GM12878 (cell line): Measurements from ENCODE around the gene C20orf144. TPM values are rescaled to one million over a fixed set of nuclear protein-coding genes. Genes with fewer than 3 reads are reported as not detected.
A peak's percentile ranks its signal among the peaks of the same experiment; 100 is the strongest.

Experiments
- ATAC-seq: fragments of 200-7000 bp; cut with Tn5 transposase; 3 replicates; pipeline ENCODE4 v1.9.1; 2020; ENCODE audit warnings: mild to moderate bottlenecking, moderate library complexity
- BruUV-seq: library from RNA; stranded (reverse); fragments of 400-500 nt; replicated peaks from 2 replicates; lab custom pipeline; 2021; lab: Mats Ljungman, UMichigan
- CTCF ChIA-PET: fragments of 300-600 bp; sonication (Branson Sonifier 250); formaldehyde crosslinking; extraction: SDS; loops from one replicate; lab custom pipeline; 2021; ENCODE audit warnings: inconsistent platforms; lab: Yijun Ruan, JAX
- POLR2A ChIA-PET: fragments of 350-600 bp; formaldehyde crosslinking; extraction: SDS; loops from one replicate; lab custom pipeline; 2021; ENCODE audit warnings: inconsistent platforms; lab: Charles Lee
- RAD21 ChIA-PET: fragments of 300-600 bp; sonication (Branson Sonifier 250); formaldehyde crosslinking; loops from one replicate; lab custom pipeline; 2023; ENCODE audit warnings: antibody characterized with exemption; ENCODE audit not compliant: unreplicated experiment; lab: Charles Lee
- SMC1A ChIA-PET: fragments of 300-600 bp; sonication (Branson Sonifier 250); formaldehyde crosslinking; loops from one replicate; lab custom pipeline; 2023; ENCODE audit not compliant: unreplicated experiment, uncharacterized antibody; lab: Charles Lee
- DNase-seq: peaks from one replicate; pipeline ENCODE4 v3.0.0-alpha.2; 2011; ENCODE audit warnings: low read depth, low spot score
- FAIRE-seq: peaks from 3 replicates; lab custom pipeline; 2011; peaks lifted over from hg19 to GRCh38; lab: Jason Lieb, UNC
- H2AFZ ChIP-seq: 2 replicates; pipeline ENCODE4 v1.6.0; 2011; ENCODE audit warnings: low read depth, low read length, control low read depth; ENCODE audit not compliant: control insufficient read depth
- H3K27ac ChIP-seq: 2 replicates; pipeline ENCODE4 v1.5.1; 2011; ENCODE audit warnings: control low read depth; ENCODE audit not compliant: control insufficient read depth, insufficient read depth
- H3K27me3 ChIP-seq, 2 experiments: replicated peaks in 1 of 2; 2 replicates each; pipeline versions ENCODE4 v1.6.0 to v1.6.1; 2011; ENCODE audit warnings: low read length in 1 of 2; ENCODE audit not compliant: control insufficient read depth in 2 of 2, insufficient read depth in 2 of 2
- H3K36me3 ChIP-seq, 2 experiments: 2 replicates each; pipeline ENCODE4 v1.5.1; 2011; ENCODE audit warnings: low read length in 1 of 2; ENCODE audit not compliant: control insufficient read depth in 2 of 2, insufficient read depth in 2 of 2
- H3K4me1 ChIP-seq: 2 replicates; pipeline ENCODE4 v1.6.1; 2011; ENCODE audit warnings: mild to moderate bottlenecking, low read length, moderate library complexity, mixed read lengths; ENCODE audit not compliant: control insufficient read depth, insufficient read depth
- H3K4me2 ChIP-seq: 2 replicates; pipeline ENCODE4 v1.6.0; 2011; ENCODE audit warnings: control low read depth; ENCODE audit not compliant: control insufficient read depth, insufficient read depth
- H3K4me3 ChIP-seq: fragments of 200-600 bp; sonication (generic); 2 replicates; pipeline ENCODE4 v1.5.1; 2016
- H3K79me2 ChIP-seq: 2 replicates; pipeline ENCODE4 v1.6.0; 2011; ENCODE audit warnings: low read length; ENCODE audit not compliant: control insufficient read depth, insufficient read depth
- H3K9ac ChIP-seq: 2 replicates; pipeline ENCODE4 v1.8.0; 2011; ENCODE audit warnings: low read length, control low read depth, mixed read lengths; ENCODE audit not compliant: control insufficient read depth, insufficient read depth
- H3K9me3 ChIP-seq: replicated peaks from 3 replicates; pipeline ENCODE4 v1.5.1; 2011; ENCODE audit warnings: mild to moderate bottlenecking, low read length; ENCODE audit not compliant: control insufficient read depth, insufficient read depth
- H4K20me1 ChIP-seq: 2 replicates; pipeline ENCODE4 v1.6.0; 2011; ENCODE audit not compliant: control insufficient read depth, insufficient read depth
- CREB1 ChIP-seq: IDR thresholded peaks from 2 replicates; pipeline ENCODE4 v1.6.1; 2012; ENCODE audit warnings: low read depth, mild to moderate bottlenecking, inconsistent platforms
- E2F8 ChIP-seq: fragments of 450-650 bp; IDR thresholded peaks from 2 replicates; pipeline ENCODE4 v1.6.1; 2018; ENCODE audit warnings: mild to moderate bottlenecking, low read depth, moderate library complexity; ENCODE audit not compliant: partially characterized antibody
- EGR1 ChIP-seq, 2 experiments: IDR thresholded peaks; 1 replicate in 1 of 2; 2 replicates in 1 of 2; pipeline ENCODE4 v1.6.1; 2011 to 2012; ENCODE audit warnings: low read depth in 2 of 2, low read length in 2 of 2, borderline replicate concordance in 1 of 2, mild to moderate bottlenecking in 1 of 2, moderate library complexity in 1 of 2
- ELK1 ChIP-seq: IDR thresholded peaks from 2 replicates; pipeline ENCODE4 v1.6.1; 2012; ENCODE audit warnings: low read depth, low read length, improper control_type of control experiment
- FOXK2 ChIP-seq: fragments of 450-650 bp; IDR thresholded peaks from 2 replicates; pipeline ENCODE4 v1.6.1; 2017; ENCODE audit warnings: mild to moderate bottlenecking, moderate library complexity
- LARP7 ChIP-seq: fragments of 450-650 bp; IDR thresholded peaks from 2 replicates; pipeline ENCODE4 v1.6.1; 2017; ENCODE audit warnings: mild to moderate bottlenecking
- NKRF ChIP-seq: fragments of 450-650 bp; conservative IDR thresholded peaks from 2 replicates; pipeline ENCODE4 v1.6.1; 2017; ENCODE audit warnings: mild to moderate bottlenecking, moderate library complexity
- NR2F1 ChIP-seq: fragments of 450-650 bp; conservative IDR thresholded peaks from 2 replicates; pipeline ENCODE4 v1.6.1; 2017; ENCODE audit warnings: mild to moderate bottlenecking
- RFX5 ChIP-seq: IDR thresholded peaks from 2 replicates; pipeline ENCODE4 v1.6.1; 2011; ENCODE audit warnings: low read depth, low read length, improper control_type of control experiment
- TARDBP ChIP-seq: IDR thresholded peaks from 2 replicates; pipeline ENCODE4 v1.6.1; 2016; ENCODE audit warnings: borderline replicate concordance
- YBX1 ChIP-seq: fragments of 450-650 bp; IDR thresholded peaks from 2 replicates; pipeline ENCODE4 v1.6.1; 2016; ENCODE audit warnings: antibody characterized with exemption
- ZNF24 ChIP-seq: fragments of 450-650 bp; IDR thresholded peaks from 2 replicates; pipeline ENCODE4 v1.6.1; 2017; ENCODE audit warnings: antibody characterized with exemption, mild to moderate bottlenecking
- WGBS: methylation state at CpG from one replicate; pipeline ENCODE4 v1.1.6; 2016; ENCODE audit warnings: low lambda C conversion rate; ENCODE audit not compliant: insufficient replicate concordance, insufficient coverage; ENCODE audit errors: missing lambda C conversion rate; 5-methylcytosine and 5-hydroxymethylcytosine counted together
- in situ Hi-C: fragments of 300-500 bp; cut with MboI; formaldehyde crosslinking; loops from 9 replicates; pipeline ENCODE4 v1.14.3; 2018; ENCODE audit warnings: mixed read lengths
- intact Hi-C: fragments of 100-400 bp; cut with micrococcal nuclease; formaldehyde crosslinking; loops from one replicate; pipeline ENCODE4 v1.14.2; 2022; ENCODE audit not compliant: unreplicated experiment
- polyA plus RNA-seq, 11 experiments: library from polyadenylated mRNA; depleted of rRNA in 4 of 11; unstranded in 6 of 11; stranded (reverse) in 5 of 11; fragments of >200 nt; fragmentation: Nextera tagmentation in 4 of 11; fragmentation: Illumina TruSeq in 1 of 11; extraction: Ambion mirVana in 4 of 11; extraction: Trizol in 1 of 11; gene quantifications; 1 replicate in 1 of 11; 2 replicates in 10 of 11; pipeline versions ENCODE4 v1.2.1 to v1.2.3, GENCODE V29; 2011 to 2016; ENCODE audit warnings: inconsistent platforms in 2 of 11, missing spikeins in 2 of 11, low read depth in 1 of 11
- total RNA-seq, 4 experiments: library from RNA; depleted of rRNA in 3 of 4; stranded (reverse); fragments of >200 nt in 3 of 4; fragmentation: Illumina TruSeq in 1 of 4; extraction: Trizol in 1 of 4; gene quantifications; 2 replicates each; pipeline versions ENCODE4 v1.2.1 to v1.2.3, GENCODE V29; 2013 to 2021
- TF ChIP-seq, protein P1 (sequence below): fragments of 450-650 bp; IDR thresholded peaks from 2 replicates; pipeline ENCODE4 v1.6.1; 2014; ENCODE audit warnings: mild to moderate bottlenecking
- TF ChIP-seq, protein P2 (sequence below): IDR thresholded peaks from 2 replicates; pipeline ENCODE4 v1.6.1; 2011; ENCODE audit warnings: borderline replicate concordance, low read depth, mild to moderate bottlenecking, moderate library complexity, mixed read lengths, low read length; ENCODE audit not compliant: insufficient read depth; ENCODE audit errors: extremely low read length

Gene C20orf144
- total and polyA plus RNA-seq, 10 of the 15 experiments (the other 5 are each of a cell fraction or from before 2014, with no cell fraction given), result 0.04 to 0.62 (median 0.23) TPM; not detected in 2

DNA sequence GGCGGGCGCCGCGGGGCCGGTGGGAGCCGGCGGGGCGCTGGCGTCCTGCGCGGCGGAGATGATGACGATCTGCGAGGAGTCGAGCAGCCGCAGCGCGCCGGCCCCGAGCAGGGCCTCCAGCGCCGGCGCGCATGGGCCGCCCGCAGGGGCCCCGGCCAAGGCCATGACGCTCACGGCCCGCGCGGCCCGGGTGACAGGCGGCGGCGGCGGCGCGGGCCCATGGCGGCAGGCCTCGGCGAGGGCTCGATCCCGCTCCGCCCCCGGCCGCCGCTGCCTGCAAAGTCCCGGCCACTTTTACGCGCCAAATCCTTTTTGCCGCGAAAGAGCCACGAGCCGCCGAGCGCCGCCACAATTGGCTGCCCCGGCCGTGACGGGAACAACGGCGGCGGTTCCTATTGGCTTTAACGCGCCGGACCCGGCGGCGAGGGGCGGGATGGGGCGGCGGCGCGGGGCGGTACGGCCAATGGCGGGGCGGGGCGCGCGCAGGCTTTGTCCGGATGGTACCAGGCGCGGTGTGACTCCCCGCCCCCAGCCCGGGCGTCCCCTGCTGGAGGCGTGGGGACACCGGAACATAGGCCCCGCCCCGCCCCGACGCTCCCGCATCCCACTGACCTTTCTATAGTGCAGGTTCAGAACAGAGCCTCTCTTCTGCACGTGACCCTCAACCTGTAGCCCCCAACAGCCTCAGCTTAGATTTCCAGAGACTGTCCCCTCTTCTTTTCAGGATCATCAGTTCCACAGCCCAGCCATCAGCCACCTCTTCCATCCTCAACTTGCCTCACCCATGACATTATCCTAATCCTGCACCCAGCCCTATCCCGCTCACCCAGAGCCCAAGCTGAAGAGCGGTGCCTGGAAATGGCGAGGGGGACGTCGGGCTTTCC is 24.2 kb downstream of the C20orf144 start, which contains the start of gene E2F1:
TSS of gene E2F1 (minus strand) at position 286 of the 884 bp plus-strand sequence. CDS start at position 165, 121 bp downstream.
- Histone ChIP-seq H3K27me3 (no peaks in the 10 kb centered on the region), H3K36me3 (no peaks in the 10 kb centered on the region), H3K27ac (peak within 1 kb of the TSS; percentile 88), H4K20me1 (no peaks in the 10 kb centered on the region), H3K4me3 (peak within 1 kb of the TSS; percentile 79), H3K9me3 (no peaks in the 10 kb centered on the region), H3K4me1 (peaks cover 33% of the 10 kb centered on the region), H2AFZ (peak within 1 kb of the TSS; percentile 80), H3K79me2 (peaks cover 37% of the 10 kb centered on the region), H3K9ac (peak within 1 kb of the TSS; percentile 88), H3K4me2 (peak within 1 kb of the TSS; percentile 90)
- FAIRE-seq (peak; percentile 13), DNase-seq (peak; percentile 61), ATAC-seq (peak; percentile 95)
- ChIA-PET POLR2A (interaction anchor here (1.1 to 1.7 kb wide), 5 partner anchors 14 to 46 kb away, joined by 3 to 7 read pairs (median 5); partner anchors contain the start of gene ZNF341), RAD21 (interaction anchor here (0.8 to 1.9 kb wide), 3 partner anchors 18 to 46 kb away, joined by 3 to 7 read pairs (median 4); partner anchors contain the start of gene PXMP4), CTCF (interaction anchor here (1.1 to 5.6 kb wide), 3 partner anchors 19 to 197 kb away, joined by 3 to 38 read pairs (median 5); partner anchors contain the start of gene ACTL10), SMC1A (no interaction called here)
- WGBS, result 2% methylated on average over 68 of the region's 101 CpGs
- no TSS peak for BruUV-seq
- in situ Hi-C loops (no loop called here), intact Hi-C loops (loop anchor here (1.0 to 10.0 kb wide), 4 partner anchors 46 to 308 kb away; partner anchors contain the start of genes CHMP4B and RALY)
- peak; percentile 99 for TF ChIP-seq NKRF
- TF ChIP-seq, protein P1, sequence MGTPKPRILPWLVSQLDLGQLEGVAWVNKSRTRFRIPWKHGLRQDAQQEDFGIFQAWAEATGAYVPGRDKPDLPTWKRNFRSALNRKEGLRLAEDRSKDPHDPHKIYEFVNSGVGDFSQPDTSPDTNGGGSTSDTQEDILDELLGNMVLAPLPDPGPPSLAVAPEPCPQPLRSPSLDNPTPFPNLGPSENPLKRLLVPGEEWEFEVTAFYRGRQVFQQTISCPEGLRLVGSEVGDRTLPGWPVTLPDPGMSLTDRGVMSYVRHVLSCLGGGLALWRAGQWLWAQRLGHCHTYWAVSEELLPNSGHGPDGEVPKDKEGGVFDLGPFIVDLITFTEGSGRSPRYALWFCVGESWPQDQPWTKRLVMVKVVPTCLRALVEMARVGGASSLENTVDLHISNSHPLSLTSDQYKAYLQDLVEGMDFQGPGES, result peak; percentile 75
- no peak for TF ChIP-seq ZNF24
- TF ChIP-seq FOXK2, result no peak
- no peak for TF ChIP-seq ELK1
- TF ChIP-seq LARP7, result peak; percentile 63; the same call in 1 of the 2 replicates
- peak; percentile 8 for TF ChIP-seq NR2F1
- TF ChIP-seq CREB1, result peak; percentile 84
- peak; percentile 84 for TF ChIP-seq E2F8
- TF ChIP-seq, protein P2, sequence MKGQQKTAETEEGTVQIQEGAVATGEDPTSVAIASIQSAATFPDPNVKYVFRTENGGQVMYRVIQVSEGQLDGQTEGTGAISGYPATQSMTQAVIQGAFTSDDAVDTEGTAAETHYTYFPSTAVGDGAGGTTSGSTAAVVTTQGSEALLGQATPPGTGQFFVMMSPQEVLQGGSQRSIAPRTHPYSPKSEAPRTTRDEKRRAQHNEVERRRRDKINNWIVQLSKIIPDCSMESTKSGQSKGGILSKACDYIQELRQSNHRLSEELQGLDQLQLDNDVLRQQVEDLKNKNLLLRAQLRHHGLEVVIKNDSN, result peak; percentile 66
- peak; percentile 62; the same call in 1 of the 2 replicates for TF ChIP-seq RFX5
- no peak for TF ChIP-seq TARDBP
- peak in 1 of 2 experiments; percentile 67; a peak in 1 of 3 replicates for TF ChIP-seq EGR1 (IDR thresholded peaks at IDR 0.05; ENCODE audit: borderline replicate concordance in 1 of 2, low read depth in 2 of 2, low read length in 2 of 2)
- no peak for TF ChIP-seq YBX1
